ENCODE measurements around the gene PNKP. TPM values are rescaled to one million over a fixed set of nuclear protein-coding genes. Genes with fewer than 3 reads are reported as not detected.

The PNKP gene
- total RNA-seq, result 66.6 TPM

DNA sequence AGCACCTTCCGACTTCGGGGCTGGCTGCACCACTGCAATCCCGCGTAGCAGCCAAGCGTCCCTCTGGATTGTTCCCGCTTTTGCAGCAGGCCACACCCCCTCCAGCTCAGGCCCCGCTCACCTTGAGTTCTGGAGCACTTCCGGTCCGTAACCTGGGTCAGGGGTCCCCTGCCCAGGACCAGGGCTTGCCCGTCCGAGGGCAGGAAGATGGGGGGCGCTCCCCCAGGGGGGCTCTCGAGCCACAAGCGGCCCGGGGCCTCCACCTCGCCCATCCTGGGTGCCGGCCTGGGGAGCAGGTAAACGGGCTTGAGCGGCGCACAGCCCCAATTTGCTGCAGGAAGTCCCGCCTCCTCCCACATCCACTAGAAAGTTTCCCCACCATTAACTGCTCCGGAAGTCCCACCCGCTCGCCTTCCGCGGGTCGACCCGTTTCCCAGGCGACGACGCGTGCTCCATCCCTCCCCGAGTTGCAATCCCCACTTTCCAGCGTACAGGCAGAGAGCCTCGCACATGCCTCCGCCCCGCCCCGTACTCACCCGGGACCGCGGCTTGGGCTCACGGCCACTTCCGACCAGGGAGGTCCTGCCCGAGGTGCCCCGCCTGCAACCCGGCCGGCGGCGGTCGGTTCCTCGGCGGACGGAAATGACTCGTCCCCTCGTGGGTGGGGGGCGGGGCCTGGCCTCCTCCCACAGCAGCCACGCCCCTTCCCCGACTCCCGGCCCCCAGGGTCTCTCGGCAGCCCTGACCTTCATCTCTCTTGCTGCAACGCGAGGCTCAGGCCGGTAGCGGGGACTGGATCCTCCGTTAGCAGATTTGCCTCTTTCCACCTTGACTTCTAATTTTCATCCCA, at the start of gene PNKP:
TSS of gene PNKP (minus strand) at position 644 of the 850 bp plus-strand sequence. CDS start at position 272, 372 bp downstream.
- peak; percentile 95 for DNase-seq (ENCODE audit: low spot score)
- peak; percentile 75 for ATAC-seq
- intact Hi-C loops (cut with DNase I), result no loop called here

- intact Hi-C loops (cut with DNase I), result no loop called here
- DNase-seq (ENCODE audit: low spot score), result no peak
- ATAC-seq, result no peak
Observed at GRCh38 chr19:49915271-49915670, 47.9 kb upstream of the PNKP start.

DNA sequence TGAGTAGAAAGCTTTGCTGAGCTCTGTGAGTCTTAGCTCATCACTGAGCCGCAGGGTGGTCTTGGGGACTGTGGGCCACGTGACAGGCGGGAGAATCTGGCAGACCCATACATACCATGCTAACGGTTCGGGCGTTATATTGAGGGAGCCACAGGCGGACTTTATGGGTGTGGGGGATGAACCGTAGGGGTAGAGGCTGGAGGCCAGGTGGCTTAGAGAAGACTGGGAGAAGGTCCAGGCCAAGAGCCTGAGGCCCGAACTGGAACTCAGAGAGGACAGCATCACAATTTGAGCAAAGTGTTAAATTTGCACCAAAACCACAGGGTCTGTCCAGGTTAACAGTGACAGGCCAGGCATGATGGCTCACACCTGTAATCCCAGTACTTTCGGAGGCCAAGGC, 46.3 kb upstream of the PNKP start:
- DNase-seq (ENCODE audit: low spot score) (no peak), ATAC-seq (no peak)
- intact Hi-C loops (cut with DNase I), result no loop called here

DNA sequence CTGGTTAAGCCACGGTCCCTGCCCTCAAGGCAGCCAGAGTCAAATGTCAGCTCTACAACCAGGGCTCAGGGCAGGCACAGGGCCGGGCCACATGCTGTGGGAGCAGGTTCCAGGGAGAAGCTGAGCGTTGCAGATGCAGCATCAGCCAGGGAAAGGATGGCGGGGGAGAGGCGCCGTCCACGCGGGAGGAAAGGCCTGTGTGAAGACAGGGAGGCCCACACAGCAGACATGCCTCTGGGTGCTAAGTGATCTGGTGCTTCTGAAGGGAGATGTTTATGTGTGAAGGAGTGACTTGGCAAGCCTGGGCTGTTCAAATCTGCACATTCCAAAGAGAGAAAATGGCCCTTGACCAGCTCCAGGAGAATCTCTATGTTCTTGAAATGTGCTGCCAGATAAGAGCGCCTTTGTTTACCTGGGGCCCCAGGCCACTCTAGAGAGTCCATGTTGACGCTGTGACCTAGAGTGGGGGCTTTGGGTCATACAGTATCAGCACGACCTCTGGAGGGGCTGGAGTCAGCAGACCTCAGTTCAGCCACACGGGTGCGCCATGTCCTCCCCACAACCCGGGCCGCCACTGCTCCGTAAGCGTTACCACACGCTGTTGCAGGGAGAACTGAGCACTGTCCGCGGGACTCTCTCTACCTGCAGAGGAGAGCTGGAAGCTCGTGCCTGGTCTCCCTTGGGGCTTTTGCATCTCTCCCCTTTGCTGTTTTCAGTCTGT, 45.7 kb upstream of the PNKP start:
- intact Hi-C loops (cut with DNase I), result no loop called here
- ATAC-seq (no peak), DNase-seq (ENCODE audit: low spot score) (no peak)

DNA sequence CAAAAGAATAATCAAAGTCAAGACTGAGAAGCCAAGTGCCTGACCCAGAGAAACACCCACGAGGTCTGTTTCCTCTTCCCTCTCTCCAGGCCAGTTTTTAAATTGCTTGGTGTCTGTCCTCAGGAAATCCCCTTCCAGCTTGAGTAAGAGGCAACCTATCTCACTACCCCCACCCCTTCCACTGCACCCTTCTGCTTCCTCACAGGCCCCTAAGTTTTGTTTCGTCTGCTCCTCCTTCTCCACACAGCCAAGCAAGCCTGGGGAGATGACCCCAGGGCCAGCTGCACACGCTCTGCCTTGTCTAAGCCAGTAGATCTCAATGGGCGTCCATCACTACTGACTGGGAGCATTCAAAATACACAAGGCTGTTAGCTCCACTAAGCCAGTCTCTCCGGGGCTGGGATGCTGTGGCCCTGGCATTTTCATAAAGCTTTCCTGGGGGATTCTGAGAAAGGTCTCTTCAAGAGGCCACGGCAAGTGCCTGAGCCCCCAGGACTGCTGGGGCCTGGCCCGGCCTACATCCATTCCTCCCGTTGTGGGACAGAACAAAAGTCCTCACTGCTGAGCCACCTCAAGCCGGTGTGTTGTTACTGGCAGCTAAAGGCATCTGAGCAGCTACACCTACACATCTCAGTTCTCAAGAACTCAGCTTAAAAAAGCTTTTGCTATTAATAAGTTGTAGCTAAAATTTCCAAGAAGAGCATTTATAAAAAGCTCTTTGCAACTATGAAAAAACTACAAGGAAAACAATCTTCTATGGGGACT, 44.2 kb upstream of the PNKP start:
- DNase-seq (ENCODE audit: low spot score), result no peak
- intact Hi-C loops (cut with DNase I), result no loop called here
- ATAC-seq, result peak; percentile 68

DNA sequence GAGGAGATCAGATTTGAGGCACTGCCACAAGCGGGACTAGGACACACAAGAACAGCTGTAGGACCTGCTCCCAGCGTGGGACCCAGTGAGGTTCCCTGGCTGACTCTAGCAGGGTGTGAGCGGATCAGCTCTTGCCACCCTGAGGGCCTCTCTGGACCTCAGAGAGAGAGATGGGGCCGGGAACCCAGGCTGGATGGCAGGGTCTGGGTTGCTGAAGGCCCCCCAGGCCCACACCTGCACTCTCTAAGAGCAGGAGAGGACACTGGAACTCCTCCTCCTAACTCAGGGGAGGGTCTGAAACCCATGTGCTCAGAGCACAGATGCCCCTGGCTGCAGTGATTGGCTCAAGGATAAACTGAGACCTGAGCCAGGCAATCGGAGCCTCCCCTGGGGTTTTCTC, 42.8 kb upstream of the PNKP start:
- ATAC-seq (no peak), DNase-seq (ENCODE audit: low spot score) (no peak)
- intact Hi-C loops (cut with DNase I), result no loop called here

DNA sequence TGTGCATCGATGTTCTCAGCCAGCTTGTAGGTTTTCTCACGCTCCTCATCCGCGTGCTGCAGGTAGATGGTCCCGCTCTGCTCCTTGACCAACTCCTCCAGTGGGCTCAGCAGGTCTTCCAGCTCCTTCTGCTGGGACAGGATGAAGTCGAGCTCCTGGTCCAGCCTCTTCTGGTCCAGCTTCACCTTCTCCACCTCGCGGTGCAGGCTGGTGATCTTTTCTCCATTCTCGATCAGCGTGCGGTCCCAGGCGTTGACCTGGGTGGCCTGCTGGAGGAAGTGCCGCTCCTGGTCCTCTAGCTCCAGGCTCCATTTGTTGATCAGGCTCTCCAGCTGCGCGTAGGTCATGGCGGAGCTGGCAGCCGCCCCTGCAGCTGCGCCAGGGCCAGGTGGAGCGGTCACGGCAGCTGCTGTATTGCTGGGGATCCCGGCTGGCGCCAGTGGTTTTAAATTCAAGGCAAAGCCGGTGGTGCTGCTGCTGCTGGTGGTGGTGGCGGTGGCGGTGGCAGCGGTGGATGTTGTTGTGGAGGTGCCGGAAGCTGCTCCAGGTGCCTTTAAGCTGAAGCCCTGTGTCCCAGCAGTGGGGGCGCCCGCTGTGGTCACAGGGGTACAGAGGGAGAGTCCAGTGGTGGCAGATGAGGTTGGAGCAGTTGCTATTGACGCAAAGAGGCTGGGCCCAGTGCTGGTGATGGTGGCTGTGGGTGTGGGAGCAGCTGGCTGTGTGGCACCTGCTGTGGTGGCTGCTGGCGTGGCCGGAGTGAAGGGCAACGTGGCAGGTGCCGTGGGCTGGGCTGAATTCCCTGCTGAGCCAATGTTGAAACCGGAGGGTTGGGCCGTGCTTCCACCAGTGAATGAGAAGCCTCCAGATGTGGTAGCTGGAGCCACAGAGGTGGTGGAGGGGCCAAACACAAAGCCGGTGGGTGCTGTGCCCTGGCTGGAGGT, 41.4 kb upstream of the PNKP start:
- intact Hi-C loops (cut with DNase I), result no loop called here
- DNase-seq (ENCODE audit: low spot score), result no peak
- ATAC-seq, result no peak

DNA sequence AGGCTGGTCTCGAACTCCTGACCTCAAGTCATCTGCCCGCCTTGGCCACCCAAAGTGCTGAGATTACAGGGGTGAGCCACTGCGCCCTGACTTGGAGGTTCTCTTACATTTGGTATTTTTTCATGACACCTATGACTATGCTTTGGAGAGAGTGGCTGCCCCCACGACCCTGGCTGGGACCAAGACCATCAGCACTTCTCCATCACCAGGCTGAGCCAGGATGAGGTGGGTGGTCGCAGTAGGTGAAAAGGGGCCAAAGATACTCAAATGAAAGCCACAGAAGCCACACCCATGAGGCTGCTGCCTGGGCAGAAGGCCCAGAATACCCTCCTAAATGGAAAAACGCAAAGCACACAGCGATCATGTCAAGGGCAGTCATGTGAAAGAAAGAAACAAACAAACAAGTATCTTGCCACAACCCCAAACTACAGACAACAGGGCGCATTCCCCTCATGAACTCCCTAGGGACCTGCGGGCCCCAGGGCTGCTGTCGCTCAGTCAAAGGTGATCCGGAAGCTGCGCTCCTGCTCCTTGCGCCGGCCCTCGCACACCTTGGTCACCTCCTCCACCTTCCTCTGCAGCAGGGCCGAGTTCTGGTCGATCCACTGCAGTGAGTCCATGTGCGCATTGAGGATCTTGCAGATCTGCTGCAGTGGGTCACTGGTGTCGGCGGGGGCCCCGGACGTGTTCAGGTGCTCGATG, 40.5 kb upstream of the PNKP start:
- ATAC-seq, result no peak
- intact Hi-C loops (cut with DNase I), result no loop called here
- no peak for DNase-seq (ENCODE audit: low spot score)

GRCh38 chr19:49906879-49907564, 39.6 kb upstream of the PNKP start:
- intact Hi-C loops (cut with DNase I), result no loop called here
- no peak for ATAC-seq

DNA sequence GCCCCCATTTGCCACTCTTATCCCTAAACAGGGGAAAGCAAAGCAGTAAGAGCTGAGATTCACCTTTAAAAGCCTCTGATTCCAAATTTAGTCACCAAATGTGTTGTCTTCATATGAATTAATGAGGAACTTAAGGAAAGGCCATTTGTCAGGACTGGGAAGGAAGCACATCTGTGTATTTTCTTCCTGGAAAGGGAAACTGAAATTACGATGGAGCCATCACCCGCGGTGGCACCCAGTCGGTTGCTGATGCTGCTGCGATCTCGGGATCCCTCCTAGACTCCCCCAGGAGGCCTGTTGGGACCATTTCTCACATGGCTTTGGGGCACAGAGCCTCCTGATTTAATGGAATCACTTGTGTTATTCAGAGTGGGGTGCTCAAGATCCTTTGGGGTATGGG, 36.8 kb upstream of the PNKP start:
- DNase-seq (ENCODE audit: low spot score), result no peak
- ATAC-seq, result no peak
- intact Hi-C loops (cut with DNase I), result no loop called here

More at GRCh38 chr19:49906879-49907564, 39.6 kb upstream of the PNKP start:
- no peak for DNase-seq (ENCODE audit: low spot score)

DNA sequence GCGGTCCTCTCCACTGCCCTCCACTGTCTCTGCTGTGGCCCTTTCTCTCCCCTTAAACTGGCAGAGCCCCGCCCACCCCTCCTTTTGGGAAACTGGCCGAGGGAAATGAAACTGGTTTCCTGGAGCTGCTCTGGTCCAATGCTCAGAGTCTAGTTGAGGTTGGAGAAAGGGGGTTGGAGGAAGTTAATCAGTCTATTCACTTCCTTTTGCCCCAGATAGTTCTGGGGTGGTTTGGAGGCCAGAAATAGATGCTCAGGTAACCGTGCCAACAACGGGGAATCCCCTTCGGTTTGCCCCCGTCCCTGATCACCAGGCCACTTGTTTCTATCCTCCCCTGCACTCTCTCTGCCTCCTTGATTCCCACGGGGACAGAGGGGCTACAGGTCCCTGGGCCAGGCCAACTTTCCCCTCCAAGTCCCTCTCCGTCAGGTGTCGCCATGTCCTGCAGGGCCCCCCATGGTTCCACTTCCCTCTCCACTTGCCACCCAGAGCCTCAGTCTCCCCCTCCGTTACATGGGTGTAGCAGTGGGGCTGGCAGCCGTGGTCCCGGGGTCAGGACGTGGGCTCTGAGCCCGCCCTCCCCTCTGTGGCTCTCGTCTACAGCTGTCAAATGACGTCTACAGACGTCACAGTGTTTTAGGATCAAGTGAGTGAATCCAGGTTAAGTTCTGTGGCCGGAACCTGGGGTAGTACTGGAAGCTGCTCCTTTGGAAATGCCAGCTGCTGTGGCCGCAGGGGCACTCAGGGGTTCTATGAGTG, 29.7 kb upstream of the PNKP start, which contains the start of gene IL4I1:
TSS of gene IL4I1 (minus strand) at position 25 of the 759 bp plus-strand sequence. CDS start 727 bp downstream, outside the sequence.
- intact Hi-C loops (cut with DNase I), result no loop called here
- peak; percentile 75 for DNase-seq (ENCODE audit: low spot score)
- ATAC-seq, result peak; percentile 54

DNA sequence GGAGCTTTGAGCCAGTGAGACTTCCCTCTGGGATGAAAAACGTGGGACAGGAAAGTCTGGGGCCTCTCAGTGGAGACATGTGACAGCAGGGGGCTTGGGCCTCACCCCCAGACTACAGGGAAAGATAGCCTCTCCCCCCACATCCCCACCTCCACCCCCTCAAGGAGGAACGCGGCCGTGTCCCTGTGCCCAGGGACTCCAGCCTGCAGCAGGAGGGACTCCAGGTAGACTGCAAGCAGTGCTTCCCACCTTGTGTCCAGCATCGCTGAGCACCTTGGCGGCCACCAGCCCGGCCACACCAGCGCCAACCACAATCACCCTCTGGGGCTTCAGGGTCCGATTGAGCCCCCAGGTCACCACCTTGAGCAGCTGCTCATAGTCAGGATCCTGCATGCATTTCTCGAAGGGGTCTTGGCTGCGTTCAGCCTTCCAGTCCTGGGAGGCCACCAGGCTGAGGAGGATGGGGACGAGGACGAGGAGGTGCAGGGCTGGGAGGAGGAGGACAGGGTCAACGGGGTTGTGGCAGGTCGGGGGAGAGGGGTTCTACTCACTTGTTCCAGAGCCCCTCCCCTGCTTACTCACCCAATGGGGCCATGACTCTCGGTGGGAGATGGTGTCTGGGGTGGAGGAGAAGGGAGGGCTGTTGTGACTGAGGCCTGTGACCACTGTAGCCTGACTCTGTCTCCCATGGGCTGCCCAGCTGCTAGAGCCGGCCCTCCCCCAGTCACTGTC, 28.4 kb upstream of the PNKP start:
- ATAC-seq (no peak), DNase-seq (ENCODE audit: low spot score) (no peak)
- intact Hi-C loops (cut with DNase I), result no loop called here

- ATAC-seq, result no peak
- intact Hi-C loops (cut with DNase I), result no loop called here
- DNase-seq (ENCODE audit: low spot score), result peak; percentile 58
Observed at GRCh38 chr19:49894879-49895565, 27.6 kb upstream of the PNKP start.

DNA sequence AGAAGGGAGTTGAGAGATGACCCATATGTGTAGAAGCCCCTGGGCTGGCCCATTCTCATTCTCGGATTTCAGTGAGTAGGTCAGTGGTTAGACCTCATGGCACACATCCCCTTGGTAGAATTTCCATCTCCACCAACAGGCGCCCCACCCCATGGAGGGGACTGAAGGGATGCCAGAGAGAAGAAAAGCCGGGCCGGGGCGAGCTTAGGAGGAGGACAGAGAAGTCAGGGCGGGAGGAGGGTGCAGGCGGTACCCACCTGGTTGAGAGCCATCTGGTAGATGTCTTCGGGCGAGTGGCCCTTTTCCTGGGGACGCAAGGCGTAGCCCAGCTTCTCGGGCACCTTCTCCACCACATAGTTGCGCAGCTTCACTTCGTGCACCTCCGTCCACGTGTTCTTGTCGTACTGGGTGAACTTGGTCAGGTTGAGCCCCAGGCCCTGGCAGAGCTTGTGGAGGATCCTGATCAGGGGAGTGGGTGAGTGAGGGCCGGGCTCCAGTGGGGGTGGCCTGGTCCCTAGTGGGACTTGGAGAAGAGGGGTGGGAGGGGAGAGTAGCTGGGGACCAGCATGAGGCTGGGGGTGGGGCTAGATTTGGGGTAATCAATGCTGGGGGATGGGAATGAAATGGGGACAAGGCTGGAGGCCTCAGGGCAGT, 26.8 kb upstream of the PNKP start:
- ATAC-seq (no peak), DNase-seq (ENCODE audit: low spot score) (peak; percentile 57)
- intact Hi-C loops (cut with DNase I), result no loop called here

DNA sequence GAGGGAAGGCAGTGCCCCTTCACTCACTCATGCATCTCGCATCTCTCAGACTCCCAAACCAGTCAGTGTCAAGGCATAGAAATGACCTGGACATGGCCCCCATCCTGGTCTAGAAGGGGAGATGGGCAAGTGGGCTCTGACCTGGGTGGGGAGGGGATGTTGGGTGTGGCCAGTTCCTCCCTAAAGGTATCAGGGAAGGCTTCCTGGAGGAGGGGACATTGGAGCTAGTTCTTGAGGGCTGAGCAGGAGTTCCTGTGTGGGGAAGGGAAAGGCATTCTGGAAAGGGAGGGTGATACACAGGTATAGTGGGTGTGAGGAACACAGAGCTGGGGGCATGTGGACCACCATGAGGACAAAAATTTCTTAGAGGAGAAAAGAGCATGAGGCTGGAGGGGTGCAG, 25.3 kb upstream of the PNKP start:
- ATAC-seq (no peak), DNase-seq (ENCODE audit: low spot score) (no peak)
- intact Hi-C loops (cut with DNase I), result no loop called here
